Liver (tissue), 3 donors: ENCODE data around the gene CEP120.
A peak's percentile ranks its signal among the peaks of the same experiment; 100 is the strongest.

Experiments used
- CTCF ChIP-seq: fragments of 150-350 bp; IDR thresholded peaks from 2 replicates; pipeline ENCODE4 v1.5.1; 2017; ENCODE audit warnings: improper control_type of control experiment, low read depth, low read length; ENCODE audit not compliant: missing input control
- GABPA ChIP-seq, 2 donors: IDR thresholded peaks in 1 of 2; conservative IDR thresholded peaks in 1 of 2; 2 replicates each; pipeline ENCODE4 v1.6.1; 2016; ENCODE audit warnings: antibody characterized with exemption in 2 of 2, mild to moderate bottlenecking in 1 of 2, moderate library complexity in 1 of 2
- HNF4G ChIP-seq: IDR thresholded peaks from 2 replicates; pipeline ENCODE4 v1.6.1; 2016; ENCODE audit warnings: antibody characterized with exemption
- JUND ChIP-seq, 2 donors: IDR thresholded peaks; 2 replicates each; pipeline ENCODE4 v1.6.1; 2016; ENCODE audit warnings: antibody characterized with exemption in 2 of 2
- RAD21 ChIP-seq, 2 donors: IDR thresholded peaks; 2 replicates each; pipeline ENCODE4 v1.6.1; 2016; ENCODE audit warnings: antibody characterized with exemption in 2 of 2, mild to moderate bottlenecking in 2 of 2
- REST ChIP-seq: IDR thresholded peaks from 2 replicates; pipeline ENCODE4 v1.6.1; 2016; ENCODE audit warnings: antibody characterized with exemption, mild to moderate bottlenecking
- TAF1 ChIP-seq: conservative IDR thresholded peaks from 2 replicates; pipeline ENCODE4 v1.6.1; 2016; ENCODE audit warnings: antibody characterized with exemption, mild to moderate bottlenecking
- YY1 ChIP-seq: IDR thresholded peaks from 2 replicates; pipeline ENCODE4 v1.6.1; 2016; ENCODE audit warnings: antibody characterized with exemption, mild to moderate bottlenecking
- donor health status: healthy.
- donor health status: healthy.

GRCh38 chr5:123422433-123423277, 548 bp downstream of the CEP120 start:
- TF ChIP-seq JUND (IDR thresholded peaks at IDR 0.05) (no peak), REST (no peak), GABPA (IDR thresholded peaks at IDR 0.05 in 1 of 2, conservative IDR thresholded peaks at IDR 0.05 in 1 of 2) (no peak), CTCF (no peak), RAD21 (IDR thresholded peaks at IDR 0.05) (peak in 1 of 2 donors; percentile 16), TAF1 (no peak), HNF4G (no peak), YY1 (no peak)
